Neural cell (in vitro differentiated cells): ENCODE data around the gene C1QB.

Experiments
- POLR2AphosphoS5 ChIP-seq: IDR thresholded peaks from 2 replicates; pipeline ENCODE4 v1.6.1; 2012
- TF ChIP-seq, protein P1 (sequence below): fragments of 450-650 bp; IDR thresholded peaks from 2 replicates; pipeline ENCODE4 v1.5.1; 2014; ENCODE audit warnings: antibody characterized with exemption, mild to moderate bottlenecking, moderate library complexity; ENCODE audit not compliant: poor library complexity, severe bottlenecking

DNA sequence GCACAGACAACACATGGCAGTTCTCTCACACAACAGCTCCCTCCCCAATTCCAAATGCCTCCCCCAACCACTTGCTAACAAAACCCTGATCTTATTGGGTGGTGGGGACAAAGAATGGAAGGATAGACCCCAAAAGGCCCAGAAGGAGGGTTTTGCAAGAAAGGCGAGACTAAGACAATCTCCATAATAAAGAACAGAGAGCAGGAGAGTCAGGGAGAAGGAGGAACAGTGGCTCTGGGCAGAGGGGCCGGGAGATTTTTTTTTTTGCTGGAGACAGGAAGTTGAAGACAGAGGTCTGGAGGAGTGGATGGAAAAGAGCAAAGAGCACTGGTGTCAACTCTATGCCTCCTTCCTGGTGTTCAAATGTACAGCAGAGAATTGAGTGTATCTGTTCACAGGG, 23.1 kb upstream of the C1QB start:
- TF ChIP-seq, protein P1, sequence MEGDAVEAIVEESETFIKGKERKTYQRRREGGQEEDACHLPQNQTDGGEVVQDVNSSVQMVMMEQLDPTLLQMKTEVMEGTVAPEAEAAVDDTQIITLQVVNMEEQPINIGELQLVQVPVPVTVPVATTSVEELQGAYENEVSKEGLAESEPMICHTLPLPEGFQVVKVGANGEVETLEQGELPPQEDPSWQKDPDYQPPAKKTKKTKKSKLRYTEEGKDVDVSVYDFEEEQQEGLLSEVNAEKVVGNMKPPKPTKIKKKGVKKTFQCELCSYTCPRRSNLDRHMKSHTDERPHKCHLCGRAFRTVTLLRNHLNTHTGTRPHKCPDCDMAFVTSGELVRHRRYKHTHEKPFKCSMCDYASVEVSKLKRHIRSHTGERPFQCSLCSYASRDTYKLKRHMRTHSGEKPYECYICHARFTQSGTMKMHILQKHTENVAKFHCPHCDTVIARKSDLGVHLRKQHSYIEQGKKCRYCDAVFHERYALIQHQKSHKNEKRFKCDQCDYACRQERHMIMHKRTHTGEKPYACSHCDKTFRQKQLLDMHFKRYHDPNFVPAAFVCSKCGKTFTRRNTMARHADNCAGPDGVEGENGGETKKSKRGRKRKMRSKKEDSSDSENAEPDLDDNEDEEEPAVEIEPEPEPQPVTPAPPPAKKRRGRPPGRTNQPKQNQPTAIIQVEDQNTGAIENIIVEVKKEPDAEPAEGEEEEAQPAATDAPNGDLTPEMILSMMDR: no peak
- TF ChIP-seq POLR2AphosphoS5: no peak
